Endometrial microvascular endothelial cells (primary cell): ENCODE results near the gene NPEPPS. TPM values are rescaled to one million over a fixed set of nuclear protein-coding genes. Genes with fewer than 3 reads are reported as not detected.
"Not testable (repeated sequence)": the region's sequence is repeated elsewhere in the genome, so short reads cannot be mapped to it uniquely, and the experiment has no call there.

ENCODE experiments used
- in situ Hi-C: cut with HindIII; loops from 2 replicates; pipeline ENCODE4 v1.10.0; 2017; ENCODE audit warnings: low sequenced_read_pairs, low pct_unique_long_range_greater_than_20kb; ENCODE audit errors: inconsistent ontology term
- total RNA-seq: library from RNA; depleted of rRNA; stranded (reverse); fragments of >200 nt; gene quantifications from one replicate; pipeline ENCODE4 v1.2.3, GENCODE V29; 2015; ENCODE audit errors: inconsistent ontology term

The NPEPPS gene, protein sequence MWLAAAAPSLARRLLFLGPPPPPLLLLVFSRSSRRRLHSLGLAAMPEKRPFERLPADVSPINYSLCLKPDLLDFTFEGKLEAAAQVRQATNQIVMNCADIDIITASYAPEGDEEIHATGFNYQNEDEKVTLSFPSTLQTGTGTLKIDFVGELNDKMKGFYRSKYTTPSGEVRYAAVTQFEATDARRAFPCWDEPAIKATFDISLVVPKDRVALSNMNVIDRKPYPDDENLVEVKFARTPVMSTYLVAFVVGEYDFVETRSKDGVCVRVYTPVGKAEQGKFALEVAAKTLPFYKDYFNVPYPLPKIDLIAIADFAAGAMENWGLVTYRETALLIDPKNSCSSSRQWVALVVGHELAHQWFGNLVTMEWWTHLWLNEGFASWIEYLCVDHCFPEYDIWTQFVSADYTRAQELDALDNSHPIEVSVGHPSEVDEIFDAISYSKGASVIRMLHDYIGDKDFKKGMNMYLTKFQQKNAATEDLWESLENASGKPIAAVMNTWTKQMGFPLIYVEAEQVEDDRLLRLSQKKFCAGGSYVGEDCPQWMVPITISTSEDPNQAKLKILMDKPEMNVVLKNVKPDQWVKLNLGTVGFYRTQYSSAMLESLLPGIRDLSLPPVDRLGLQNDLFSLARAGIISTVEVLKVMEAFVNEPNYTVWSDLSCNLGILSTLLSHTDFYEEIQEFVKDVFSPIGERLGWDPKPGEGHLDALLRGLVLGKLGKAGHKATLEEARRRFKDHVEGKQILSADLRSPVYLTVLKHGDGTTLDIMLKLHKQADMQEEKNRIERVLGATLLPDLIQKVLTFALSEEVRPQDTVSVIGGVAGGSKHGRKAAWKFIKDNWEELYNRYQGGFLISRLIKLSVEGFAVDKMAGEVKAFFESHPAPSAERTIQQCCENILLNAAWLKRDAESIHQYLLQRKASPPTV
- total RNA-seq = 61.0 TPM

DNA sequence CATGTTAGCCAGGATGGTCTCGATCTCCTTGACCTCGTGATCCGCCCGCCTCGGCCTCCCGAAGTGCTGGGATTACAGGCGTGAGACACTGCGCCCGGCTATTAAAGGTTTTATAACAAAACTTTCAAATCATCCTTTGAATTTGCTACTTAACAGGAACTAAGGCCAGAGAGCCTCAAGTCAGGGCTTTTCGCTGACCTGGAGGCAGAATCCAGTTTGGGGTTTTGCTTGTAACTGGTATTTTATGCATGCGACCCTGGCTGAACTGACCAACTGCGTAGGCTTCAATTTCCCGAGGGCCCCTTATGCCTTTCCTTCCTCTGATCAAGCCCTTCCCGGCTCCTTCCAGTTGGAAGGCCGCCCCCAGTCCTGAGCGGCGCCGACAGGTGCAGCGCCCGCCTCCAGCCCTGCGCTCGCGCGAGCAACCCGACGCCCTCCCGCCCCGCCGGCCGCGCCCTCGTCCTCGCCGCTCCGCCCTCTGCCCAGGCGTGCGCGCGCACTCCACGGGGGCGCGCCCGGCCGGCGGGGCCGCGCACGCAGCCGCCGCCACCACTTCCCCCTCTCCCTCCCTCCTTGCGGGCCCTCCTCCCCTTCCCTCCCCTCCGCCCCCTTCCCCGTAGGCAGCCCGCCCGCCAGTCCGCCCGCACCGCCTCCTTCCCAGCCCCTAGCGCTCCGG, at the start of gene NPEPPS:
Gene NPEPPS, plus strand, starts transcription at position 552 of the 676 bp plus-strand sequence. CDS start 193 bp downstream, outside the sequence.
- in situ Hi-C loops = not testable (repeated sequence)

DNA sequence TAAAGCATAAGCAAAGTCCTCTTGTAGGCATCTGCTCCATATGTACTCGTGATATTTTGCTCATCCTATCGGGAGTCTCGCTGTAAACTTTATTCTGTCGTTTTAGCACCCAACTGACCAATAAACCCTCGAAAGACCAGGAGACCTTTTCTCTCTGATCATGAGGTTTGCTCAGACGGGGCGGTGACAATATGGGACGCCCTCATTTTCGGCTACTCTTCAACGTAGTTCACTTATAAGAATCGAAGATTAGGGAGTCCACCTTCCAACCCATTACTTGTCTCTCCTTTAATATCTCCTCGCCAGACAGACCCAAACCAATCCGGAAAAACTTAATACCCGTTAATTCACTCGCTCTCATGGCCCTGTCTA, 39.1 kb upstream of the NPEPPS start:
- in situ Hi-C loops = not testable (repeated sequence)

DNA sequence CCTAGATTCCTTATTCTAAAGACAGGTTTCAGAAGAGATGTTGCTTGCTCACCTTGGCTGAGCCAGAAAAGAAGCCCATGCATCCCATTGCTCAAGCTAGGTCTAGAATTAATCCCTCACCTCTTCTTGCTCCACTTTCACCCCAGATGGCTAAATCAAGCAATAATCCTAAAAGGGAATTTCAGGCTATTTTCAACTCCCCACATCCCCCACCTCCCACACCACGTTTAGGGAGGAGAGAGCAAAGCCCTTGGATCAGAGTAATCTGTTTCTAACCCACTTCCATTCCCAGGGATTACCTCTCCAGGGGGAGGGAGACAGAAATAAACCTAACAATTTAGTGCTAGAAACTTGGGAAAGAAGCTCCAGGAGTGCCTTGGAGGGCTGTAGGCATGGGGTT, 31.8 kb upstream of the NPEPPS start:
- in situ Hi-C loops = not testable (repeated sequence)

DNA sequence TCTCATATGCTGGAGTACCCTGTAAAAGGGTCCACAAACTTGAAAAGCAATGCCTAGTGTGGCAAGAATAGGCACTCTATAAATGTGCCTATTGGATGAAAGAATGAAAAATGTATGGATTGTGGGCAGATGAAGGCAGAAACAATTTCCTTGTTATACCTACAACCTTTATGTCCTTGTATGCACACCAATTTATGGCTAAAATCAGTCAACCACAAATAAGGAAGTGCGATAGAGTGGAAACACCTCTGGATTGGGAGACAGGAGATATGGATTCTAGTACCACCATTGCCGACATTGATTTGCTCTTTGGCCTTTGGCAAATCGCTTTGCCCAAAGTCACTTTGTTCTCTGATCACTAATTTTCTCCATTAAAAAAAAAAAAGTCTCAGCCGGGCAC, 31.4 kb upstream of the NPEPPS start:
- in situ Hi-C loops = not testable (repeated sequence)

DNA sequence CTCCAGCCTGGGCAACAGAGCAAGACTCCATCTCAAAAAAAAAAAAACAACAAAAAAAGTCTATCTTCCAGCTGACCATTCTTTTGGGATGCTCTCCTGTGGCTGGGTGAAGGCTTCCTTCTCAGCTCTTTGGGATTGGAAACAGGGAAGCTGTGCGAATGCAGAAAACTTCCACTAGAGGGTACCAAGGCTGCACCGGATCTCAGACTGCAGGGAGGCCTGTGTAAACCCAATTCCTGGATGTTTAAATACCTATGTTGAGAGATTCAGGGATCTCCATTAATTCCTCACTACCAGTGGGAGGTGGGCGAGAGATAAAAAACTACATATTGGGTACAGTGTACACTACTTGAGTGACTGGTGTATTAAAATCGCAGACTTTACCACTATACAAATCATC, 30.3 kb upstream of the NPEPPS start:
- in situ Hi-C loops = not testable (repeated sequence)

DNA sequence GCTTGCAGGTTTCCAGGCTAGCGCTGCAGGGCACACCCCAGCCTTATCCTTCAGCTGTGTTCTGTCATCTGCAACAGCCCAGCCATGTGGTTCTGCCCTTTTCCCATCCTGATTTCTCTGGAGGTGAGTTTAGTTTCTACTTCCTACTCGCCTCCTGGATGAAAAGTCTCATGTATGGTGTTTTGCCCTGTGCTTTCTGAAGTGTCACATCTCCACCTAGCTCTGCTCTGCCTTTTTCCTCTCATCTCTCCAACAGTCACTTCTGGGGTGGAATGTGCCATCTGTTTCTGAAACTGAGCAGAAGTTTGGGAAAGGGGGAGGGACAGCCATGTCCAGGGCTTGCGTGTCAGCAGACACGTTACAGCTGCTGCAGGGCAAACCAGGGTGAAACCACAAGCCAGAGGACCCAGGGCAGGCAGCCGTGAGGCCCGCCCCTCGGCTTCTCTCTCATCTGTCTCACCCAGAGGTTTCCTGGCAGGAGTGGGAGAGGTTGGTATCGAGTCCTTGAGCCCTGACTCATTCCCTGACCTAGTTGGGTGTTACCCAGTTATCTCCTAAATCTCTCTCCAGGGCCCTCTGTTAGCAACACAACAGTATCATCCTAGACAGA, 28.7 kb upstream of the NPEPPS start:
- in situ Hi-C loops = not testable (repeated sequence)

DNA sequence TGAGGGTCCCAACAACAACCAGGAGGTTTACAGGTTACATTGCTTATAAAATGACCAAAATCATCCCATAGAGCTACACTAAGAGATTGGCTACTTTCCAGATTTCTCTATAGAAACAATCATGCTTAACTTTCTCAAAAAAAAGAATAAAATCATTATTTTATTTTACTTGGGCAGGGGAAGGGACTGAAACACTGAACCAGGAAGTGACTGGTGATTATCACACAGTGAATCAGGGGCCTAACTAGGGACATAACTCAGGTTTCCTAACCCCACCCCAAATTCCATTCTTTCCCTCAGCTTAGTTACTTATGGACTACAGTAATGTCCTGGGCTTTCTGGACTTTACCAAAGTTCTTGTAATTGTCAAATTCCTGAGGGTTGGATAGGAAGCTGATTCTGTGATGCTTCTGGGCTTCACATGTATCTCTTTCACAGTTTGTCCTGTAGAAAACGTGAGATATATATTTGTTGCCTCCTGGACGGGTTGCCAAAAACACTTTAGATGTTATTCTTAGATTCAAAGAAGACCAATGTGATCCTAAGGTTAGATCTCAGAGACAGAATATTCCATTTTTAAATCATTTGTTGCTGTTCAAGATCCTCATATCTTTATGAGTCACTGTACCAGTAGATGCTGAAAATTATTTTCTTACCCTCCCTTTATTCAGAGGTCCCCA, 28.0 kb upstream of the NPEPPS start:
- in situ Hi-C loops = not testable (repeated sequence)

DNA sequence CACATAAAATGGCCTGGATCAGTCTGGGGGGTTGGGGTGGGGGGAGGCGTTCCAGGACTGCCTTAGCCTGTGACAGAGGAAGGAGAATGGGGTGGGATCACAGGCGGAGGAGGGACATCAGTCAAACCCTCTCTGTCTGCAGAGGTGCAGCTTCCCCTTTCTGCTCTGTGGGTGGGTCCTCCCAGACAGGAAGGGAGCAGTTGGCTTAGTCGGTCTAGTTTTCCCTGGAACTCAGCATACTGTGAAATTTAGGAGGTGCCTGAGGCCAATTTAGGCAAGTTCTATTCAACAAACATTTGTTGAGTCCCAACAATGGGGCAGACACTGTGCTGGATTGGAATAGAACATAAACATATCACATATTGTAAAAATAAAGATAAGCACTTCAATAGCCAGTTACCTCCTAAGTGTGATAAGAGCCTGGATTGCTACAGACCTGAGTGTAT, 19.2 kb upstream of the NPEPPS start:
- in situ Hi-C loops = not testable (repeated sequence)

DNA sequence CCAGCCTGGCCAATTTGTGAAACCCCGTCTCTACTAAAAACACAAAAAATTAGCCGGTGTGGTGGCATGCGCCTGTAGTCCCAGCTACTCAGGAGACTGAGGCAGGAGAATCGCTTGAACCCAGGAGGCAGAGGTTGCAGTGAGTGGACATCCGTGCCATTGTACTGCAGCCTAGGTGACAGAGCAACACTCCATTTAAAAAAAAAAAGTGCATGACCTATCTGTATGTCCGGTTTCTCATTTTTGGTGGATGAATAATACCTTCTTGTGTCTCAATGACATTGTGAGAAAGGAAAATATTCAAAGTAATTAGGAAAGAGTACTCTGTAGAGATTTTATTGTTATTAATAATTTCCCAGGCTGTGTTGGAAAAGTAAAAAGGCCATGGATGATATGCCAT, 17.6 kb upstream of the NPEPPS start:
- in situ Hi-C loops = not testable (repeated sequence)

DNA sequence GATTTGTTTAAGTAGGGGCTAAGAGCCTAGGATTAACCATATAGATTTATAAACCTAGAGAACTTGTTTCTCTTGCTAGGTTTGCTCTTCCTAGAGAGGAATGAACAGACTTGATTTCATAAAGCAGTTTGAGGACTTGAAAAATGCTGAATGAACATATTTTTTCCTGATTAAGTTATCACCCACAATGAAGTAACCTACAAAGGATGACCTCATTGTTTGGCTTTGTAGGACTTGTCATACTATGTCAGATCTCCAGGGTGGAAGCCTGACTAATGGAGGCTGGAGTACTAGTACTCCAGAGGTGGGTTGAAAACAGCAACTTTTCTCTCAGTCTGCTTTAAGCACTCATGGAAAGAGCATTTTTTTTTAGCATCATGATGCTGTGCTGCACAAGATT, 12.0 kb upstream of the NPEPPS start:
- in situ Hi-C loops = not testable (repeated sequence)

DNA sequence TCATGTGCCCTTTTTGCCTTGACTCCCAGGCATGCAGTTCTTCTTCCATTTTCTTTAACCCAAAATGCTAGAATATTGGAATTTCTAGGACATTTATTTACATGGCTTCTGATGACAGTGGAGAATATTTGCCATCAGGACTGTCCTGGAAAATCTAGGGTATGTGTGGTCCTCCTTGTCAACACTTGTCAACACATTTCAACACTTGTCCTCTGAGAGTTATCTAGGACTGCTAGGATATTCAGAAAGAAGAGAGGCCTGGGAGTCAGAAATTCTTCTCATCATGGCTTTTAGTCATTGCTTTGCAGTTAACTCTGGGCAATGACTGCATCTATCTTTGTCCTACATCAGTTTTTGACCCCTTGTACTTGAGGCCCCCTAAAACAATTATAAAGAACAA, 11.5 kb upstream of the NPEPPS start:
- in situ Hi-C loops = not testable (repeated sequence)

DNA sequence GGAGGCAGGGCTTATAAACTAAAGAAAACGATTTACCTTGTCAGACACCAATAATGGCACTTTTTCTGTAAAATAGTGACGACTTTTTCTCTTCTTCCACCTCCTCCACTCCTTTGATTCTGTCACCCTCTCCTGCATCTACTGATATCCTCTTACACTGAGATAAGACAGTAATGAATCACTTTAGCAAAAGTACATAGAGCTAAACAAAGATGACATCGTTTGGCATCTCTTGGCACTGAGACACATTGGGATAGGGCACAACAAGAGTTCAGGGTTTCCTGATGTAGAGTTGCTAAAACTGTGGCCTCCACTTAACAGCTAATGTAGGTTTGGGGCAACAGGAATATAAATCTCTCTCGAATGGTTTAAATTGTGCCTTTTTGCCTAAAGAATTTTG, 10.6 kb upstream of the NPEPPS start:
- in situ Hi-C loops = not testable (repeated sequence)

DNA sequence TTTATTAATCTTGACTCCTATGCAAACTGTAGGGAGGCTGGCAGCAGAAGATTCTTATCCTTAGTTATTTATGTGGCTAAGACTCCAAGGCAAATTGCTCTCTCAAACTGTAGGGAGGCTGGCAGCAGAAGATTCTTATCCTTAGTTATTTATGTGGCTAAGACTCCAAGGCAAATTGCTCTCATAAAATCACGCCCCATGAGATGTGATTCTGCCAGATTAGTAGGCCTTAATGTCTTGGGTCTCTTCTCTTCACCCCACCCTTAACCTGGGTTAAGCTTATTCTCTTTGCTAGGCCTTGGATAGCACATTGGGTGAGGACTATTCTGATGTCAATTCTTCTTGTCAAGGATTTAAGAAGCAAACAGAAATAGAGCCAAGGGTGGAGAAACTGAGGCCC, 9.5 kb upstream of the NPEPPS start:
- in situ Hi-C loops = not testable (repeated sequence)

DNA sequence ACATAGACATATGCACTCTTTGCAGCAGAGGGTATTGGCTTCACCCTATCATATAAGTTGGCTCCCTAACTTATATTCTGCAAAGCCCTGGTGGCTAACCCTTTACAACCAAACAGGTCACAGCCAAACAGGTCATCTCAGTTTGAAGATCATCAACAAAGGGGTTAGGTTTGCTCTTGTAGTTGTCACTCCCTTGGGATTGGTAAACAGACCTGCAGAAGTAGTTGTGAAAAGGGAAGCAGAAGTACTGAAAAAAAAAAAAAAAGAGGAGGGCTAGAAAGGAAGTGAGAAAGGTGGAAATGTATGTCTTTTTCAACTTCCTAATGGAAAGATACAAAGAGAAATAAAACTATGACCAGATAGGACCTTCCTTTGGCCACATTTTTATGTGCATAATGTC, 8.6 kb upstream of the NPEPPS start:
- in situ Hi-C loops = not testable (repeated sequence)

DNA sequence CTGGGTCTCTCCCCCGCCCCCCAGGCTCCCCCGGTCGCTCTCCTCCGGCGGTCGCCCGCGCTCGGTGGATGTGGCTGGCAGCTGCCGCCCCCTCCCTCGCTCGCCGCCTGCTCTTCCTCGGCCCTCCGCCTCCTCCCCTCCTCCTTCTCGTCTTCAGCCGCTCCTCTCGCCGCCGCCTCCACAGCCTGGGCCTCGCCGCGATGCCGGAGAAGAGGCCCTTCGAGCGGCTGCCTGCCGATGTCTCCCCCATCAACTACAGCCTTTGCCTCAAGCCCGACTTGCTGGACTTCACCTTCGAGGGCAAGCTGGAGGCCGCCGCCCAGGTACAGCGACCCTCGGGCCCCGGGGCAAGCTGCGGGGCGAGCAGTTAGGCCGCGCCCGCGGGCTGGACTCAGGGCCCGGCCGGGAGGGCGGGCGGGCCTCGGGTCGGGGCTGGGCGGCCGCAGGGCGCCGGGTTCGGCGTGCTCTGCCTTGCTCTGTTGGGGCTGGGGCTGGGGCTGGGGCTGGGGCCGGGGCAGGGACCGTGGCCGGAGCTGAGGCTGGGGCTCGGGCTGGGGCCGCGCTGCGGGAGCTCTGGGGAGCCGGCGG, 419 bp downstream of the NPEPPS start:
- in situ Hi-C loops = not testable (repeated sequence)

DNA sequence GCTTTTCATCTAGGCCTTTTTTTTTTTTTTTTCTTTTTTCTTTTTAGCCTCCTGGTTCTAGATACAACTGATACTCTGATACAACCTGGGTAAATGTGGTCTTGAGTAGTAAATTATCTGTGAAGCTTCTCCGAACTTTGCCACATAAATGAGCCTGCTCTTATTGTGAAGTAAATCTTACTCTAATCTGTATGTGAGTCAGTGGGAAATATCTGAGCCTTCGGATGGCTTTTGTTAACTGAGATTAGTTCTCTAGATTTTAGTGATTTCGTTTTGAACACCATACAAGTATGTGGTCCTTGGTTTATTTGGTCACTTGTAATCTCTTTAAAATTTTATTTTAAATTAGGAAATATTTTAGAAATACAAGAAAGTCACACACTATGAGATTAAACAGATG, 8.2 kb downstream of the NPEPPS start:
- in situ Hi-C loops = not testable (repeated sequence)

DNA sequence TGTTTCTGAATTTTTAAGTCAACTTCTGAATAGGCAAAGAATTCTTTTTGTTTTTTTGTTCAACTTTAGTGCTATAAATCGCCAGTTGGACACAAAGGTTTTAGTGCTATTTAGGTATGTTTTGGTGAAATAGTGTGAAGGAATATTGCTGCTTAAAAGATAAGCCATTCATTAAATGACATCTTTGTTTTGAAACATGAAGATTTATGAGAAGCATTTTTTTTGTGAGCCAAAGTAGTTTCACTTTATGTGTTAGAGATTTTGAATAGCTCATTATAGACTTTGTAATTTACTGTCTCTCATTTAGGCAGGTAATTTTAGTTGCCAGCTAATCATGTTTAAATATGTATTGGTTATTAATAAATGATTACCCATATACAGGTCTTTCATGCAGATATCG, 10.8 kb downstream of the NPEPPS start:
- in situ Hi-C loops = not testable (repeated sequence)

DNA sequence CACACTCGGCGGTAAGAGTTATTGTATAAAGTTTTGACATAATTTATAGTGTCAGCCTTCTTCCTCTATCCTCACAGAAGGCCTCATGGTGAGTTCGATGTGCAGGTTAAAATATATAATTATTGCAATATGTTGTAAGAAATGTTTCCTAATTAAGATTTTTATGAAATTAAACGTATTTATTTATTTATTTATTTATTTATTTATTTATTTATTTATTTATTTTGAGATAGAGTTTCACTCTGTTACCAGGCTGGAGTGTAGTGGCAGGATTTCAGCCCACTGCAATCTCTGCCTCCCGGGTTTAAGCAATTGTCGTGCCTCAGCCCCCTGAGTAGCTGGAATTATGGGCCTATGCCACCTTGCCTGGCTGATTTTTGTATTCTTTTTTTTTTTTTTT, 13.4 kb downstream of the NPEPPS start:
- in situ Hi-C loops = not testable (repeated sequence)
